Measurements from ENCODE around the gene NKAIN4. TPM values are rescaled to one million over a fixed set of nuclear protein-coding genes. Genes with fewer than 3 reads are reported as not detected.

The NKAIN4 gene
- total RNA-seq, 2 experiments from 2014 or later = not detected

DNA sequence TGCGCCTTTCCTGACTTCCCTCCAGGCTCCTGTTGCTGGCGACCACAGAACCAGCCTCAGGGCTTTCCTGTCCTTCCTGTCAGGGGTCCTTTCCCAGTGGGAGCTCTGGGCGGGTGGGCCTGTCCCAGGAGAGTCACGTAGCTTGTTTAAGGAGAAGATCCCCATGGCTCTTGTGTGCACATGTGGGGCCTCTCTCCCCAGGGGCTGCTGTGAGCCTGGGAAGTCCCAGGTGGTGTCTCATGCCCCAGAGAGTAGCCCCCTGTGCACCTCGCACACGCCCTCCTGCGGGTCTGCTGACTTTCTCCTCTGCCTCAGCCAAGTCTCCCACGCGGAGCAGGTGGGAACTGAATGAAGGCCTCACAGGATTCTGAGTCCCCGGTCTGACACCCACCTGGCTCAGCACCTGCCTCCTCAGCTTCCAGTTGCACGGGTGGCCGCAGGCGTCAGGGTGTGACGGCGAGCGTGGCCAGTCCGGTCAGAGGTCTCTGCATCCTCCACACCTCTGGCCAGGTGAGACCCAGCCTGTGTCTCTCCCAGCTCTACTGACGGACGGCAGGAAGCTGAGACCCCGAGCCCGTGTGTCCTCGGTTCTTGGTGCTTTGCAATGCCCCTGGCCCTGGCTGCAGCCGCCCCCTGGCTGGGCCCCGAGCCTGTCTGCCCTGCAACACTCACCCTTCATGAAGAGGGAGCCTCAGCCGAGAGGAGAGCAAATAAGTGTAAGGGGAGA is 5.6 kb upstream of the NKAIN4 start:
- Histone ChIP-seq H3K27ac (ENCODE audit: low read depth, low read length, poor library complexity, severe bottlenecking) (no peak overlapping the region), H3K79me2 (ENCODE audit: insufficient read depth, low read depth, low read length) (no peaks in the 10 kb centered on the region), H4K20me1 (ENCODE audit: insufficient read depth, low read length) (no peaks in the 10 kb centered on the region), H2AFZ (ENCODE audit: low read length) (no peak overlapping the region), H3K36me3 (ENCODE audit: insufficient read depth, low read length) (no peaks in the 10 kb centered on the region), H3K9me3 (ENCODE audit: low read length) (no peaks in the 10 kb centered on the region), H3K4me2 (ENCODE audit: low read length) (no peak overlapping the region), H3K4me3 (ENCODE audit: low read depth, low read length, poor library complexity, severe bottlenecking) (no peak overlapping the region), H3K9me2 (ENCODE audit: insufficient read depth, low read length) (no peaks in the 10 kb centered on the region), H3K4me1 (ENCODE audit: insufficient read depth, low read length, poor library complexity, severe bottlenecking) (no peaks in the 10 kb centered on the region)
- TF ChIP-seq, protein P1, sequence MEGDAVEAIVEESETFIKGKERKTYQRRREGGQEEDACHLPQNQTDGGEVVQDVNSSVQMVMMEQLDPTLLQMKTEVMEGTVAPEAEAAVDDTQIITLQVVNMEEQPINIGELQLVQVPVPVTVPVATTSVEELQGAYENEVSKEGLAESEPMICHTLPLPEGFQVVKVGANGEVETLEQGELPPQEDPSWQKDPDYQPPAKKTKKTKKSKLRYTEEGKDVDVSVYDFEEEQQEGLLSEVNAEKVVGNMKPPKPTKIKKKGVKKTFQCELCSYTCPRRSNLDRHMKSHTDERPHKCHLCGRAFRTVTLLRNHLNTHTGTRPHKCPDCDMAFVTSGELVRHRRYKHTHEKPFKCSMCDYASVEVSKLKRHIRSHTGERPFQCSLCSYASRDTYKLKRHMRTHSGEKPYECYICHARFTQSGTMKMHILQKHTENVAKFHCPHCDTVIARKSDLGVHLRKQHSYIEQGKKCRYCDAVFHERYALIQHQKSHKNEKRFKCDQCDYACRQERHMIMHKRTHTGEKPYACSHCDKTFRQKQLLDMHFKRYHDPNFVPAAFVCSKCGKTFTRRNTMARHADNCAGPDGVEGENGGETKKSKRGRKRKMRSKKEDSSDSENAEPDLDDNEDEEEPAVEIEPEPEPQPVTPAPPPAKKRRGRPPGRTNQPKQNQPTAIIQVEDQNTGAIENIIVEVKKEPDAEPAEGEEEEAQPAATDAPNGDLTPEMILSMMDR (conservative IDR thresholded peaks at IDR 0.05; ENCODE audit: low read length) = no peak
- no peak for TF ChIP-seq EZH2phosphoT487 (IDR thresholded peaks at IDR 0.05; ENCODE audit: borderline replicate concordance, low read depth, low read length)
- intact Hi-C loops (cut with micrococcal nuclease; ENCODE audit: unreplicated experiment) = no loop called here
- CTCF ChIA-PET (ENCODE audit: unreplicated experiment) = interaction anchor here (0.9 kb wide), 1 partner anchor 37 kb away, joined by 4 read pairs; no protein-coding TSS in a partner anchor
- POLR2A ChIA-PET = no interaction called here
- no TSS peak for BruUV-seq (replicated peaks)
- no peak for DNase-seq (ENCODE audit: low spot score)

DNA sequence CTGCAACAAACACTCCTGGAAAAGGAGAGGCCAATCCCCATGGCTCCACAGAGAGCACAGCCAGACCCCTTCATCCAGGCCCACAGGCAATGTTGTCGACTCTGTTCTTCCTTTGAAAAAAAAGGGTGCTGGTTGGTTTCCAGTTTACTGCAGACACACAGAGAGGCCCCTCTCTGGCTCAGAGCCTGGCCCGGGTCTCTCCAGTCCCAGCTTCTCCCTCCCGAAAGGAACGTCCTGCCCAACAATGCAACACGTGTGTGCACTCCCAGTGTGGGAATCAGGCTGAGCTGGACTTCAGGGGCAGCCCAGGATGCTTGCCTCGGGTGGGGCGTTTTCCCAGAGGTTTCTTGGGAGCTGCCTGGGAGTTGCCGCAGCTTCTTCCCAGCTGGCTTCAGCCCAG is 4.5 kb upstream of the NKAIN4 start:
- Histone ChIP-seq H2AFZ (ENCODE audit: low read length) (no peak overlapping the region), H3K27ac (ENCODE audit: low read depth, low read length, poor library complexity, severe bottlenecking) (no peak overlapping the region), H3K9me2 (ENCODE audit: insufficient read depth, low read length) (no peaks in the 10 kb centered on the region), H3K4me2 (ENCODE audit: low read length) (no peak overlapping the region), H3K36me3 (ENCODE audit: insufficient read depth, low read length) (no peaks in the 10 kb centered on the region), H3K4me1 (ENCODE audit: insufficient read depth, low read length, poor library complexity, severe bottlenecking) (no peaks in the 10 kb centered on the region), H3K9me3 (ENCODE audit: low read length) (no peaks in the 10 kb centered on the region), H3K4me3 (ENCODE audit: low read depth, low read length, poor library complexity, severe bottlenecking) (no peak overlapping the region), H4K20me1 (ENCODE audit: insufficient read depth, low read length) (no peaks in the 10 kb centered on the region), H3K79me2 (ENCODE audit: insufficient read depth, low read depth, low read length) (no peaks in the 10 kb centered on the region)
- no peak for DNase-seq (ENCODE audit: low spot score)
- CTCF ChIA-PET (ENCODE audit: unreplicated experiment) = interaction anchor here (0.9 kb wide), 1 partner anchor 36 kb away, joined by 4 read pairs; no protein-coding TSS in a partner anchor
- no TSS peak for BruUV-seq (replicated peaks)
- POLR2A ChIA-PET = no interaction called here
- intact Hi-C loops (cut with micrococcal nuclease; ENCODE audit: unreplicated experiment) = no loop called here
- no peak for TF ChIP-seq EZH2phosphoT487 (IDR thresholded peaks at IDR 0.05; ENCODE audit: borderline replicate concordance, low read depth, low read length)
- TF ChIP-seq, protein P1 (conservative IDR thresholded peaks at IDR 0.05; ENCODE audit: low read length) = no peak

DNA sequence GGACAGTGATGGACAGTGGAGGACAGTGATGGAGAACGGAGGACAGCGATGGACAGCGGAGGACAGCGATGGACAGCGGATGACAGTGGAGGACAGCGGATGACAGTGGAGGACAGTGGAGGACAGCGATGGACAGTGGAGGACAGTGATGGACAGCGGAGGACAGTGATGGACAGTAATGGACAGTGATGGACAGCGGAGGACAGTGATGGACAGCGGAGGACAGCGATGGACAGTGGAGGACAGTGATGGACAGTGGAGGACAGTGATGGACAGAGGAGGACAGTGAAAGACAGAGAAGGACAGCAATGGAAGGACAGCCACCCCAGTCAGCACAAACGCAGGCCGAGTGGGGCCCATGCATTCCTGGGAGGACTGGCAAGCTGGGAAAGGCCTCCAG is 3.4 kb upstream of the NKAIN4 start:
- Histone ChIP-seq H2AFZ (ENCODE audit: low read length) (no peak overlapping the region), H3K4me1 (ENCODE audit: insufficient read depth, low read length, poor library complexity, severe bottlenecking) (no peaks in the 10 kb centered on the region), H3K4me3 (ENCODE audit: low read depth, low read length, poor library complexity, severe bottlenecking) (no peak overlapping the region), H3K9me3 (ENCODE audit: low read length) (no peaks in the 10 kb centered on the region), H3K9me2 (ENCODE audit: insufficient read depth, low read length) (no peaks in the 10 kb centered on the region), H3K27ac (ENCODE audit: low read depth, low read length, poor library complexity, severe bottlenecking) (no peak overlapping the region), H3K79me2 (ENCODE audit: insufficient read depth, low read depth, low read length) (no peaks in the 10 kb centered on the region), H4K20me1 (ENCODE audit: insufficient read depth, low read length) (no peaks in the 10 kb centered on the region), H3K36me3 (ENCODE audit: insufficient read depth, low read length) (no peaks in the 10 kb centered on the region), H3K4me2 (ENCODE audit: low read length) (no peak overlapping the region)
- BruUV-seq (replicated peaks) = no TSS peak
- DNase-seq (ENCODE audit: low spot score) = no peak
- ChIA-PET POLR2A (no interaction called here), CTCF (ENCODE audit: unreplicated experiment) (no interaction called here)
- intact Hi-C loops (cut with micrococcal nuclease; ENCODE audit: unreplicated experiment) = no loop called here
- TF ChIP-seq EZH2phosphoT487 (IDR thresholded peaks at IDR 0.05; ENCODE audit: borderline replicate concordance, low read depth, low read length) = no peak
- TF ChIP-seq, protein P1 (conservative IDR thresholded peaks at IDR 0.05; ENCODE audit: low read length) = no peak

Measured in OCI-LY7 (cell line).